GM18867 (cell line): Measurements from ENCODE around the gene LILRA5.
"Not testable (repeated sequence)": the region's sequence is repeated elsewhere in the genome, so short reads cannot be mapped to it uniquely, and the experiment has no call there.

ENCODE experiments used
- ATAC-seq: cut with Tn5 transposase; IDR thresholded peaks from one replicate; pipeline ENCODE4 v1.9.1; 2021; ENCODE audit warnings: mild to moderate bottlenecking, moderate library complexity; ENCODE audit not compliant: unreplicated experiment

Gene LILRA5

DNA sequence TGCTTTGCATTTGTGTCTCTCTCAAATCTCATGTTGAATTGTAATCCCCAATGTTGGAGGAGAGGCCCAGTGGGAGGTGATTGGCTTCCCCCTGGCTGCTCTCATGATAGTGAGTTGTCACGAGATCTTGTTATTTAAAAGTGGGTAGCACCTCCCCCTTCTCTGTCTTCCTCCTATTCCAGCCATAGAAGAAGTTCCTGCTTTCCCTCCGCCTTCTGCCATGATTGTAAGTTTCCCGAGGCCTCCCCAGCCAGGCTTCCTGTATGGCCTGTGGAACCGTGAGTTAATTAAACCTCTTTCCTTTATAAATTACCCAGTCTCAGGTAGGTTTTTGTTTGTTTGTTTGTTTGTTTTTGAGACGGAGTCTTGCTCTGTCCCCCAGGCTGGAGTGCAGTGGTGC, 22.2 kb upstream of the LILRA5 start:
- no peak for ATAC-seq

DNA sequence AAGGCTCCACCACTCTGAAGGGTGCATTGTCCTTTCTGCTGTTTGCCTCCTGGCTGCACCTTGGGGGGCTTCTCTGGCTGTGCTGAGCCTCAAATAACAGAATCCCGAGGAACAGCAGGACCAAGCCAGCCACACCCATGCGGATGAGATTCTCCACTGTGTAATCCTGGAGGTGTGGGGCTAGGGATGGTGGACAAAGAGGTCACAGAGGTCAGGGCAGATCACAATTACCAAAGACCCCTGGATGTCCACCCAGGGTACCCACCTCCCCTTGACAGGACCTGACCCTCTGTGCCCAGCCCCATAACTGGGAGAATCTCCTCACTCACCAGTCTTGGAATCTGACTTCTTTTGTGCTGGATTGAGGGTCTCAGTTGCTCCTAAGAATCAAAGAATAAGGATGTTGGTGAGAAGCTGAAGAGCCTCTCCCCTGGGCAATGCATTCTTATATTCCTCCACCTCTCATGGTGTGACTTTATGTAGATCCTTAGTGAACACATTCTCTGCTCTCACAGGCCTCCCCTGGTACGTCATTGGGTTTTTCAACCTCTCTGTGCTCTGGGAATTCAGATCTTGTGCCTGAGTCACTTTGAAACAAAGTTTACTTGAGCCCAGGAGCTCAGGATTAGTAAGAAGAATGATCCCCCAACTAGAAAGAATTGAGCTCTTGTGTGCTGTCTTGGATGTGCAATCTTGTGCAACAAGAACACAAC, 20.8 kb upstream of the LILRA5 start:
- ATAC-seq = no peak

DNA sequence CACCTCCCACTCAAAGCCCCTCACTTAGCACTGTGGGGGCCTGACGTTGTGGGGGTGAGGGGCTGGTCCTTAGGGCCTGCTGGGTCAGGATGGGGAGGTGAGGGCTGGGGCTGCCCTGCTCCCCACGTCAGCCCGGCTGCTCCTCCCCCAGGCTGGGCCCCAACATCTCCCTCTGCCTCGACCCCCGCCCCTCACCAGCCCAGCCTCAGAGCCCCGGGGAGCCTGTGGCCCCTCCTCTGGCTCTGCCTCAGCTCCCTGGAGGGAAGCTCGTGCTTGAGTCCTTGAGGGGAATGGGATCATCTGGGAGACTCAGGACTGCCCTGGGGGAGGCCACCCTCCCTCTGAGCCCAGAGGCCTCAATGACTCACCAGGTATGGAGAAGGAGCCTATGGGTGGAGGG, 19.2 kb upstream of the LILRA5 start:
- no peak for ATAC-seq

DNA sequence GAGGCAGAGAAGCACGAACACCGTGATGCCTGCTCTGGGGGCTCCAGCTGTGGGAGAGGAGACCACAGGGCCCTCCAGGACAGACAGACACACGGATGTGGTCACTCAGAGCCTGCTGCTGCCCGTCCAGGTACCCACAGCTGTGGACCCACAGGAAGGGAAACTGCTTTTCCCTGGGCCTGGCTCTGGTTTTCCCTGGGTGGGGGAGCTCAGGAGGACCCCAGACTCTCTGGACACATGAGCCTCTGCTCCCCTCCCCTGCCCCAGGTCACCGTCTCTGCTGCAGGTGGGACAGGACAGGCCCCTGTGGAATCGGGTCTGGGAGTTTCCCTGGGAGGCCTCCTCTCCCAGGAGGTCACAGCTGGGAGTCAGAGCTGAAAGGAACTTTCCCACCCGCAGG, 18.7 kb upstream of the LILRA5 start:
- ATAC-seq = no peak

DNA sequence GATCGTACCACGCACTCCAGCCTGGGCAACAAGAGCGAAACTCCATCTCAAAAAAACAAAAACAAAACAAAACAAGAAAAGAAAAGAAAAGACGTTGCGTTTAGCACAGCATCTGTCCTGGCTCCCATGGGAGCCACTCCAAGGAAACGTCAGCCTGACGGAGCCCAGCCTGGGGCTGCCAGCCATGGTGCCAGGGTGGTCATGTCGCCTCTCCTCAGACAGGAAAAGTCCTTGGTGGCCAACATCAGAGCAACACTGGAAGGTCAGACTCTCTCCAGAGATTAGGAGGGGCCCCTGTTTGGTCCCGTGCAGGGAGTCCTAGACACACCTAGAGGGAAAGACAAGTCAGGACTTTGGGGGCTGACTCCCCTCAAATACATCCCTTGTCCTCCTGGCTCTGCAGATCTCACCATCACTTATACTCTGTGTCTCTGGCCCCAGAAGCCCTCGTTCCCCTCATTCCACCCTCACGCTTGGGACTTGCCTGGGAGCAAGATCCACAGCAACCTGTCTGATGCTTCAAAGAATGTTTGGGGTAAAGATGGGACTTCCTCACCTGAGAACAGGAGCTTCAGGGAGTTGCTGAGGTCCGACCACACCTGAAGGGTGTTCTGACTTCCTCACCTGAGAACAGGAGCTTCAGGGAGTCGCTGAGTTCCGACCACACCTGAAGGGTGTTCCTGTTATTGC, 16.7 kb upstream of the LILRA5 start:
- ATAC-seq = no peak

DNA sequence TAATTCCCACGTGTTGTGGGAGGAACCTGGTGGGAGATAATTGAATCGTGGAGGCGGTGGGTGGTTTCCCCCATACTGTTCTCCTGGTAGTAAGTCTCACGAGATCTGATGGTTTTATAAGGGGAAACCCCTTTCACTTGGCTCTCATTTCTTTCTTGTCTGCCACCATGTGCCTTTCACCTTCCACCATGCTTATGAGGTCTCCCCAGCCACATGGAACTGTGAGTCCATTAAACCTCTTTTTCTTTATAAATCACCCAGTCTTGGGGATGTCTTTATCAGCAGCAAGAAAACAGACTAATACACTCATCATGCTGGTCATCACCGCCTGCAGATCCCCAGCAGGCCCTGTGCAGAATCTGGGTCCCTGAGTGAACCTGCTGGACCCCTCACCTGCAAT, 15.8 kb upstream of the LILRA5 start:
- ATAC-seq = not testable (repeated sequence)

DNA sequence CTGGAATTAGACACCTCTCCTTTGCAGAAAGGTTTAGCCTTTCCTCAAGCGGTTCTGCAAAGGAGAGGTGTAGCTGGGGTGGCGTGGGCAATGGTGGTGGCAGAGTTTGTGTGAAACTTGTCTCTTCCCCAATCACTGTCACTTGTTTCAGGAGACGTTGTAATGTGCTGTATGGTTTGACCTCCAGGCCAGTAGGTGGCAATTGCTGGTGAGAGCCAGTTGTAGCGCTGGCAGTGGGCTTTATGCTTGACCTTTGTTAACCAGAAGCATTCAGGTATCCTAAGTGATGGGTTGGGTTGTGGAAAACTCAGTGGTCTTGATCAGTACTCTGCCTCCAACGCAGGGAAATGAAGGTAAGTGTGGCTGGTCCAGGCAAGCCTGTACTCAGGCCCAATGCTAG, 12.7 kb upstream of the LILRA5 start:
- ATAC-seq = no peak

DNA sequence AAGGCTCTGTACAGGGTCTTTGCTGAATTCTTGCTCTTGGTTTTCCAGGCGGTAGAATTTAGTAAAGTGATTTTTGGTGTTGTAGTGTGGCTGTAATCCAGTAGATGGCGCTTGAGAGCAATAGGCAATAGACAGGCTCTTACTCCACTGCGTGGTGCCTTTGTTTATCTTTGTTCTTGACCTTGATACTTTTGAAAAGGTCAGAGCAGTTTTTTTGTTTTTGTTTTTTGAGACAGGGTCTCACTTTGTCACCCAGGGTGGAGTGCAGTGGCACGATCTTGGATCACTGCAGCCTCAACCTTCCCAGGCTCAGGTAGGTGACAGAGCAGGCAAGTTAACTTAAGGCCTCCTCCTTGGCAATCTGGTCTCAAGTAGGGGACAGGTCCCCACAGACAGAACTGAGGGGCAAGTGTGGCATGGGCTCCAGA, 12.2 kb upstream of the LILRA5 start:
- no peak for ATAC-seq

DNA sequence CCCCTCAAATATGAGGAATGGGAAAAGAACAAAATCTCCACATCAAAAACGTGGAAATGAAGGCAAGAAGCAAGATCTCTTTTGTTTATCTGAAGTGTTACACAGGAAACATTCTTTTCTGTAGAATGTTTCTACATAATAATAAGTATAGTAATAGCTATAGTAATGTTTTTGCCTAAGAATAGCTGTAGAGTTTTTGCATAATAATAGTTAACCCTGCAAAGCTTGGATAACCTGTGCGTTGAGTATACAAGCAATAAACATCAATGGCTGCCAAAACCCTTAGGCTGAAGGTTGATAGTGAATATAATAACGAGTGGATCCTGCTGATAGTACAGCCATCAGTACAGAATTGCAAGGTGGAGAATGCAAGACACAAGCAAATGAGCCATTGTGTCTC, 11.1 kb upstream of the LILRA5 start:
- ATAC-seq = no peak

DNA sequence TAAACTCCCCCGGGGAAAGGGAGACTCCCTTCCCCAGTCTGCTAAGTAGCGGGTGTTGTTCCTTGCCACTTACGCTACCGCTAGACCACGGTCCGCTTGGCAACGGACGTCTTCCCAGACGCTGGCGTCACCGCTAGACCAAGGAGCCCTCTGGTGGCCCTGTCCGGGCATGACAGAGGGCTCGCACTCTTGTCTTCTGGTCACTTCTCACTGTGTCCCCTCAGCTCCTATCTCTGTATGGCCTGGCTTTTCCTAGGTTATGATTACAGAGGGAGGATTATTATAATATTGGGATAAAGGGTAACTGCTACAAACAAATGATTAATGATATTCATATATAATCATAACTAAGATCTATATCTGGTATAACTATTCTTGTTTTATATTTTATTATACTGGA, 10.0 kb upstream of the LILRA5 start:
- ATAC-seq = not testable (repeated sequence)

DNA sequence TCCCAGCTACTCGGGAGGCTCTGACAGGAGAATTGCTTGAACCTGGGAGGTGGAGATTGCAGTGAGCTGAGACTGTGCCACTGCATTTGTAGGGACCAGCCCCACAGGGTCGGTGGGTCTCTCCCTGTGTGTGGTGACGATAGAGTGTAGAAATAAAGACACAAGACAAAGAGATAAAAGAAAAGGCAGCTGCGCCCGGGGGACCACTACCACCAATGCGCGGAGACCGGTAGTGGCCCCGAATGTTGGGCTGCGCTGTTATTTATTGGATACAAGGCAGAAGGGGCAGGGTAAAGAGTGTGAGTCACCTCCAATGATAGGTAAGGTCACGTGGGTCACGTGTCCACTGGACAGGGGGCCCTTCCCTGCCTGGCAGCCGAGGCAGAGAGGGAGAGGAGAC, 9.3 kb upstream of the LILRA5 start:
- not testable (repeated sequence) for ATAC-seq

DNA sequence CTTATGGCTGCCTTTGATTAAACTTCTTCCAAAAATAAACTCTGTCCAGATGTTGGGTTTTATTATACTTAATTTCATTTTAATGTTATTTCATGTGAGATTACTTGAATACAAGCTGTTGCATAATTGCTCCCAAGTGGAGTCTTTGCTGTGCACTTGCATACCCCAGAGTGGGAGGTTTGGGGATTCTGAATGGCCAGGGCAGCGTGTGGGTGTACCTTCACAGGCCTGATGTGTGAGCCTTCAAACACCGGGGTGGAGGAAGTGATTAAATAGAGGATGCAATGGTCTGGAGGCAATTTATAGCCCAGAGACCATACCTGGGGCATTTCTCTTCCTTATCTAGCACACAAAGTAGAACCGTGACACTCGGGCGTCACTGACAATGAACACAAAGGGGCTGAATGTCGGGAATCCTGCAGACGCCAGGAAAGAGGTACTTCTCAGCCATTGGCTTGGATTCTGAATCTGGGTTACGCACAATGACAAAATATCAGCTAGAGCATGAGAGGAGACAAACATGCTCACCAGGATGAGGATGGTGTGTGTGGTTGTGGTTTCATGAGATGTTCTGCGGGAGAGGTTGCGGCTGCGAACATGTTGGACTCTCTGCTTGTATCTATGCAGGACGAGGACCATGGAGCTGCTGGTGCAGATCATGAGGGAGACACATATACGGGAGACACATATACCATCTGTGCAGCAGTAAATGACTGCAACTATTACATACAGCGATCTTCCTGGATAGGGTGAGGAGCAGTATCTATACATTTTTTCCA, 7.1 kb upstream of the LILRA5 start:
- ATAC-seq = no peak

DNA sequence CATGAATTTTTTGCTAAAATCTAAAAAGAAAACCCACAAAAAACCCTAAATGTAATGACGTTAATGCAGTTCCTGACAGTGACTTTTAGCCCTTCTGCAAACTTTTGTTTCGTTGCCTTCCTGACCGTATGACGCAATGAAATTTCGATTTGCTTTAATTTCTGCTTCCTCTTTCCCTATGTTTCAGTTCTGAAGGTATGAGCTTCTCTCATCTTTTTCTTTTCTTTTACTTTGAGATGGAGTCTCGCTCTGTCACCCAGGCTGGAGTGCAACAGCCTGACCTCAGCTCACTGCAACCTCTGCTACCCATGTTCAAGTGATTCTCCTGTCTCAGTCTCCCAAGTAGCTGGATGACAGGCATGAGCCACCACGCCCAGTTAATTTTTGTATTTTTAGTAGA, 6.1 kb upstream of the LILRA5 start:
- no peak for ATAC-seq

DNA sequence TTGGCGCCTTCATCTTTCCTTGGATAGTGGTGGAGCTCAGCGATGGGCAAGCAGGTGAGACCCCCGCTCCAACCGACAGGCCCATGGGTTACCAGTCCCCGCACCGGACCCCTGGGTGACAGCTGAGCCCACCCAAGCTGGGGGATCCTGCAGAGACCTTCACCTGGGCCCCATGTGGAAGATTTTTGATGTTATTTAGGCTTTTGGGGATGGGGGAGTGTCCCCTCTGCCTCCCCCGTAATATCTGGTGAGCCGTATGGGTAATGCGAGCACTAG, 4.9 kb upstream of the LILRA5 start:
- ATAC-seq = no peak

DNA sequence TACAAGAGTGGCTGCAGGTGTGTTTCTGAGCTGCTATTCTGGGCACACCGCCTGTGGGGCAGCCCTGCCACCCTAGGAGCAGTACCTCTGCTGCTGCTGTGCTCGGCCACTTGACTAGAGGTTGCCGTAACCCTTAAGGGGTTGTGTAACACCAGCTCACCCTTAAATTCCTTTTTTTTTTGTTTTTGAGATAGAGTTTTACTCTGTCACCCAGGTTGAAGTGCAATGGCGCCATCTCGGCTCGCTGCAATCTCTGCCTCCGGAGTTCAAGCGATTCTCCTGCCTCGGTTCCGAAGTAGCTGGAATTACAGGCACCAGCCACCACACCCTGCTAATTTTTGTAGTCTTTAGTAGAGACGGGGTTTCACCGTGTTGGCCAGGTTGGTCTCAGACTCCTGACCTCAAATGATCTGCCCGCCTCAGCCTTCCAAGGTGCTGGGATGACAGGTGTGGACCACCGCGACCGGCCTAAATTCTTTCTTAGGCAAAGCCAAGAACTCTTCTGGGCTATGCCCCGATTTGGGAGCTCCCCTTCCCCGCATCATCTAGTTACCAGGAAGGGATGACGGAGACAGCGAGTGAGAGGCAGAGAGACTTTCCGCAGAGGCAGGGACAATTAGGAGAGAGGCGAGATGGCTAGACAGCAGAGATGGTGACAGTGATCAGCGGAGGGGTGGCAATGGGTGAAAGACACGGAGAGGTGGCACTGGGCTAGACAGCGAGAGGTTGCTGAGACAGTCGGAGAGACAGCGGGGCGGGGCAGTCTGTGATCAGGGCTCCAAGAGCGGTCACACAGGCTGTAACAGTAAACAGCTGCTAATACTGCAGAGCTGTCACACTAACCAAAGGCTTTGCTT, 4.4 kb upstream of the LILRA5 start:
- no peak for ATAC-seq

DNA sequence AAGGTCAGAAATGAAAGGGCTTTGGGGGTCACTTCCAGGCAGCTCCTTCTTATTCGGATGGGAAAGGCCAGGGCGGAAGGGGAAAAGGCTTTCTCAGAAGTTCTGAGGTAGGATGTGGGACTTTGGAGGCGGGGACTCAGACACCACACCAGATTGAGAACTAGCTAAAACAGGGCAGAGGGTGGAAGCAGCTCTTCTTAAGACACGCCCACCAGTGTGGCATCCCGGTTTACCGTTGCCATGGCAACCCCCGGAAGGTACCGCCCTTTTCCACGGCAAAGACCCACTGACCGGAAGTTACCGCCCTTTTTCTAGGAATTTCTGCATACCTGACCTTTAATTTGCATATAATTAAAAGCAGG, 3.8 kb upstream of the LILRA5 start:
- ATAC-seq = no peak

DNA sequence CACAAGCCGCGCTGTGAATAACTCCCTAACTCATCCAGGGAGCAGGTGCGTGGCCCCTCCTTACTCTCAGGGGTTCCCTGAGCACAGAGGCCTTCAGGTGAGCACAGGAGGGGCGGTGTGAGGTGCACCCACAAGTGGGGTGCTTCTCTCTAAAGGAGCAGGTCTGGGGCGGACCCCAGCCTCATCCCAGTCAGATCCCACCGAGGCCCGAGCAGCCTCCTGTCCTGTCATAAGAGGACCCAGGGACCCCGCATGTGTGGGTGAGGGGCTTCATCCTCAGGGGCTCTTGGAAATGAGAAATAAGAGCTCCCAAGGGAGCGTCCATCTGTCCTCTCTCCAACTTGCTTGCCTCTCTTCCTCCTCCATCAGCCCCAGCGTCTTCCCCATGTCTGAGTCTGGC, 3.0 kb upstream of the LILRA5 start:
- ATAC-seq = no peak

DNA sequence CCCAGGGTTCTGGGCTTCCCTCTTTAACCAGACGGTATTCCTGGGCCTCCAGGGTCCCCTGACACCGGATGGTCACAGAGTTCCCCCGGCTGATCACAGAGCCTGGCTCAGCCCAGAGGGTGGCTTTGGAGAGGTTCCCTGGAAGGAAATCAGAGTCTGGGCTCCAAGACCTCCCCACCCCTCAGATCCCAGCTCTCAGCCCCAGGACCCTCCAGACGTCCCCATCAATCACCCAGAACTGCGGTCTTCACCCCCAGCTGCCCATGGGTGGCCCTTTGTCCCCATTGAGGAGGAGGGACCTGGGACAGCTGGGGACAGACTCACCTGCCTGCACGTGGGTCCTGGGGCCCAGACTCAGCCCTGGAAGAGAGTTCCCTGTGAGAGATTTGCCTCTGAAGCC, 955 bp downstream of the LILRA5 start:
- no peak for ATAC-seq

DNA sequence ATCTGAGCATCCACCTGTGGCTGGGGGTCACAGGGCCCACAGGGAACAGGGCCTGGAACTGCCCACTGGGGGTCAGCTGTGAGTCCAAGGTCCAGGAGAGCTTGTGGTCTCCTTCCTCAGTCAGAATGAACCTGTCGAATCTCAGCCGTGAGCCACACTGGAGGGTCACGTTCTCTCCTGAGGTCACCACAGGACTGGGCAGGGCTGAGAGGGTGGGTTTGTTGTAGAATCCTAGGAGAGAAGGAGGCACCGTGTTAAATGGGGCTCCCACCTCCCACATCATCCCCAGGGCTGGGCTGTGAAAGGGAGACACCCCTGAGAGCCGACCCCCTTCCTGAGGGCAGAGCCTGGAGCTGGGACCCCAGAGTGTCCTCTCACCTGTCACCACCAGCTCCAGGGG, 1.5 kb downstream of the LILRA5 start:
- no peak for ATAC-seq

DNA sequence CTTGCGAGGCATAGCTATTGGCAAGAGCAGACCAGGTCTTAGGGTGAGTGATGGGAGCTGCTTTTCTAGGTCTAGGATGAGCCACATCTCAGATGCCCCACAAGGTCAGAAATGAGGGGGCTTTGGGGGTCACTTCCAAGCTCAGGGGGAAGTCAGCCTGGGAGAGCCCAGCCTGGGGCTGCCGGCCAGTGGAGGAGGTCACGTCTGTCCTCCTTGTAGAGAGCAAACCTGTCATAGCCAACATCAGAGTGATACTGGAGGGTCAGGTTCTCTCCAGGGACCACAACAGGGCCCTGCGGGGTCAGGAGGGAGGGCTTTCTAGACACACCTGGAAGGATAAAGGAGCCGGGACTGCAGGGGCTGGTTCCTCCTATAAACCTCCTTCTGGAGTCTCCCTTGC, 2.4 kb downstream of the LILRA5 start:
- ATAC-seq = no peak

DNA sequence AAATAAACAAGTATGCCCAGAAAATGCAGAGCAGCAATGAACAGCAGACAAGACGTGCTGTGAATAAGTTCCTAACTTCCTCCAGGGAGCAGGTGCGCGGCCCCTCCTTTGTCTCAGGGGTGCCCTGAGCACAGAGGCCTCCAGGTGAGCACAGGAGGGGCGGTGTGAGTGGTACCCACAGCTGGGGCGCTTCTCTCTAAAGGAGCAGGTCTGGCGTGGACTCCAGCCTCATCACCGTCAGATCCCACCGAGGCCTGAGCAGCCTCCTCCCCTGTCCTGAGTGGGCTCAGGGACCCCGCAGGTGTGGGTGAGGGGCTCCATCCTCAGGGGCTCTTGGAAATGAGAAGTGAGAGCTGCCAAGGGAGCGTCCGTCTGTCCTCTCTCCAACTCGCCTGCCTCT, 3.2 kb downstream of the LILRA5 start:
- no peak for ATAC-seq
